Ishikawa (cell line): ENCODE results near the gene CIBAR2.

ENCODE experiments used
- CEBPB ChIP-seq: IDR thresholded peaks from 2 replicates; pipeline ENCODE4 v1.6.1; 2012
- CREB1 ChIP-seq: IDR thresholded peaks from 2 replicates; pipeline ENCODE4 v1.6.1; 2012; ENCODE audit warnings: low read depth
- EP300 ChIP-seq: IDR thresholded peaks from 2 replicates; pipeline ENCODE4 v1.6.1; 2012; ENCODE audit warnings: borderline replicate concordance
- FOXM1 ChIP-seq: IDR thresholded peaks from 2 replicates; pipeline ENCODE4 v1.6.1; 2012; ENCODE audit warnings: low read depth, borderline replicate concordance
- NFIC ChIP-seq: IDR thresholded peaks from 2 replicates; pipeline ENCODE4 v1.6.1; 2012
- TAF1 ChIP-seq: IDR thresholded peaks from 2 replicates; pipeline ENCODE4 v1.6.1; 2012; ENCODE audit warnings: low read depth, mild to moderate bottlenecking
- TCF12 ChIP-seq: IDR thresholded peaks from 2 replicates; pipeline ENCODE4 v1.6.1; 2012; ENCODE audit warnings: low read depth
- TEAD4 ChIP-seq: IDR thresholded peaks from 2 replicates; pipeline ENCODE4 v1.6.1; 2012
- ZBTB7A ChIP-seq: IDR thresholded peaks from 2 replicates; pipeline ENCODE4 v1.6.1; 2012; ENCODE audit warnings: low read depth
- TF ChIP-seq, protein P1 (sequence below): IDR thresholded peaks from 2 replicates; pipeline ENCODE4 v1.6.1; 2012; ENCODE audit warnings: low read depth, mild to moderate bottlenecking
- TF ChIP-seq, protein P2 (sequence below): IDR thresholded peaks from 2 replicates; pipeline ENCODE4 v1.6.1; 2012
- TF ChIP-seq, protein P3 (sequence below): IDR thresholded peaks from 2 replicates; pipeline ENCODE4 v1.6.1; 2012

DNA sequence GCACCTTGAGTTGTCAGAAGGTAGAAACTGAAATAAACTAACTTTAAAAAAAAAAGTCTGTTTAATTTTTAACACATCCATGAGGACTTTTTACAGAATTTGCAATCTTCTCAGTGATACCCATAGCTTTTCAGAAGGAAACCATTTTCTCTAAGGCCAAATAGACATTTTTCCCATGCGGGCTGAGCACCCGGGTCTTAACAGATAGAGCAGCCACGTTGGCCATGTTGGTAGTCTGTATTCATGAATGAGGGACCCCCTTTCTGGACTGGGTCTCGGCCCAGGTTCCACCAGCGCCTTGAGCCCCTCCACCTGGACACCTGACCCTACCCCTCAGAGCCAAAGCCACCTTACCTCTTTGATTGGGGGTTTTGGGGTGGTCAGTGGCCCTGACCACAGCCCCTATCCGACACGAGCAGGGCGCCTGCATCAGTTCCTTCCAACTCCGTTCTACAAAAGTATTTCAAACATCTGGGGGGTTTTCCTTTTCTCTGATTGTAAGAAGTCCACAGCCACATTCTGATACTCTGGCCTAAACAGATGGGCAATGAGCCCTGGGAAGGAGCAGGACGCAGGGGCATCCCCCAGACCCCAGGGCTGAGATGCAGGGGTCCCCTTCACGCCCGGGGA lies 18.0 kb downstream of the CIBAR2 start:
- no peak for TF ChIP-seq FOXM1
- TF ChIP-seq TAF1, result no peak
- TF ChIP-seq, protein P1, sequence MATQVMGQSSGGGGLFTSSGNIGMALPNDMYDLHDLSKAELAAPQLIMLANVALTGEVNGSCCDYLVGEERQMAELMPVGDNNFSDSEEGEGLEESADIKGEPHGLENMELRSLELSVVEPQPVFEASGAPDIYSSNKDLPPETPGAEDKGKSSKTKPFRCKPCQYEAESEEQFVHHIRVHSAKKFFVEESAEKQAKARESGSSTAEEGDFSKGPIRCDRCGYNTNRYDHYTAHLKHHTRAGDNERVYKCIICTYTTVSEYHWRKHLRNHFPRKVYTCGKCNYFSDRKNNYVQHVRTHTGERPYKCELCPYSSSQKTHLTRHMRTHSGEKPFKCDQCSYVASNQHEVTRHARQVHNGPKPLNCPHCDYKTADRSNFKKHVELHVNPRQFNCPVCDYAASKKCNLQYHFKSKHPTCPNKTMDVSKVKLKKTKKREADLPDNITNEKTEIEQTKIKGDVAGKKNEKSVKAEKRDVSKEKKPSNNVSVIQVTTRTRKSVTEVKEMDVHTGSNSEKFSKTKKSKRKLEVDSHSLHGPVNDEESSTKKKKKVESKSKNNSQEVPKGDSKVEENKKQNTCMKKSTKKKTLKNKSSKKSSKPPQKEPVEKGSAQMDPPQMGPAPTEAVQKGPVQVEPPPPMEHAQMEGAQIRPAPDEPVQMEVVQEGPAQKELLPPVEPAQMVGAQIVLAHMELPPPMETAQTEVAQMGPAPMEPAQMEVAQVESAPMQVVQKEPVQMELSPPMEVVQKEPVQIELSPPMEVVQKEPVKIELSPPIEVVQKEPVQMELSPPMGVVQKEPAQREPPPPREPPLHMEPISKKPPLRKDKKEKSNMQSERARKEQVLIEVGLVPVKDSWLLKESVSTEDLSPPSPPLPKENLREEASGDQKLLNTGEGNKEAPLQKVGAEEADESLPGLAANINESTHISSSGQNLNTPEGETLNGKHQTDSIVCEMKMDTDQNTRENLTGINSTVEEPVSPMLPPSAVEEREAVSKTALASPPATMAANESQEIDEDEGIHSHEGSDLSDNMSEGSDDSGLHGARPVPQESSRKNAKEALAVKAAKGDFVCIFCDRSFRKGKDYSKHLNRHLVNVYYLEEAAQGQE, result no peak
- TF ChIP-seq, protein P2, sequence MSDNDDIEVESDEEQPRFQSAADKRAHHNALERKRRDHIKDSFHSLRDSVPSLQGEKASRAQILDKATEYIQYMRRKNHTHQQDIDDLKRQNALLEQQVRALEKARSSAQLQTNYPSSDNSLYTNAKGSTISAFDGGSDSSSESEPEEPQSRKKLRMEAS, result no peak
- no peak for TF ChIP-seq CREB1
- TF ChIP-seq, protein P3, sequence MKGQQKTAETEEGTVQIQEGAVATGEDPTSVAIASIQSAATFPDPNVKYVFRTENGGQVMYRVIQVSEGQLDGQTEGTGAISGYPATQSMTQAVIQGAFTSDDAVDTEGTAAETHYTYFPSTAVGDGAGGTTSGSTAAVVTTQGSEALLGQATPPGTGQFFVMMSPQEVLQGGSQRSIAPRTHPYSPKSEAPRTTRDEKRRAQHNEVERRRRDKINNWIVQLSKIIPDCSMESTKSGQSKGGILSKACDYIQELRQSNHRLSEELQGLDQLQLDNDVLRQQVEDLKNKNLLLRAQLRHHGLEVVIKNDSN, result no peak
- no peak for TF ChIP-seq EP300
- TF ChIP-seq TCF12, result no peak
- no peak for TF ChIP-seq NFIC
- no peak for TF ChIP-seq CEBPB
- no peak for TF ChIP-seq TEAD4
- no peak for TF ChIP-seq ZBTB7A
